Osteocyte (in vitro differentiated cells): ENCODE results near the gene RAMACL. TPM values are rescaled to one million over a fixed set of nuclear protein-coding genes. Genes with fewer than 3 reads are reported as not detected.

Experiments used
- DNase-seq: peaks from one replicate; pipeline ENCODE4 v3.0.0; 2021; ENCODE audit warnings: mixed read lengths; ENCODE audit not compliant: unreplicated experiment; ENCODE audit errors: extremely low spot score
- H3K27ac Mint-ChIP-seq: one replicate; pipeline ENCODE4 v1.8.0; 2021; ENCODE audit warnings: mild to moderate bottlenecking, mixed read lengths; ENCODE audit not compliant: unreplicated experiment
- H3K27me3 Mint-ChIP-seq: one replicate; pipeline ENCODE4 v1.8.0; 2021; ENCODE audit warnings: mixed read lengths; ENCODE audit not compliant: unreplicated experiment
- H3K36me3 Mint-ChIP-seq: one replicate; pipeline ENCODE4 v1.8.0; 2021; ENCODE audit warnings: mixed read lengths; ENCODE audit not compliant: unreplicated experiment
- H3K4me1 Mint-ChIP-seq: one replicate; pipeline ENCODE4 v1.8.0; 2021; ENCODE audit warnings: mixed read lengths; ENCODE audit not compliant: unreplicated experiment
- H3K4me3 Mint-ChIP-seq: one replicate; pipeline ENCODE4 v1.8.0; 2021; ENCODE audit warnings: mild to moderate bottlenecking, moderate library complexity, mixed read lengths; ENCODE audit not compliant: unreplicated experiment
- H3K9me3 Mint-ChIP-seq: one replicate; pipeline ENCODE4 v1.8.0; 2021; ENCODE audit warnings: mixed read lengths; ENCODE audit not compliant: unreplicated experiment
- CTCF ChIP-seq: fragments of 200-600 bp; sonication (generic); IDR thresholded peaks from 2 replicates; pipeline ENCODE4 v1.5.0; 2021; ENCODE audit warnings: antibody characterized with exemption, mild to moderate bottlenecking, moderate library complexity
- total RNA-seq: library from RNA; stranded (reverse); gene quantifications from 2 replicates; pipeline ENCODE4 v1.2.1, GENCODE V29; 2021

RAMACL gene
- total RNA-seq, 1 donor from 2014 or later, result 3.6 TPM

- no peaks in the 10 kb centered on the region for H3K9me3 Mint-ChIP-seq
- H3K4me3 Mint-ChIP-seq, result no peak overlapping the region
- no peak overlapping the region for H3K27ac Mint-ChIP-seq
- peaks cover 6% of the 10 kb centered on the region for H3K36me3 Mint-ChIP-seq
- H3K4me1 Mint-ChIP-seq, result peaks cover 45% of the 10 kb centered on the region
- no peak for DNase-seq
- H3K27me3 Mint-ChIP-seq, result no peaks in the 10 kb centered on the region
- no peak for TF ChIP-seq CTCF
Measured at GRCh38 chr6:166600931-166601330, 14.5 kb upstream of the RAMACL start.

DNA sequence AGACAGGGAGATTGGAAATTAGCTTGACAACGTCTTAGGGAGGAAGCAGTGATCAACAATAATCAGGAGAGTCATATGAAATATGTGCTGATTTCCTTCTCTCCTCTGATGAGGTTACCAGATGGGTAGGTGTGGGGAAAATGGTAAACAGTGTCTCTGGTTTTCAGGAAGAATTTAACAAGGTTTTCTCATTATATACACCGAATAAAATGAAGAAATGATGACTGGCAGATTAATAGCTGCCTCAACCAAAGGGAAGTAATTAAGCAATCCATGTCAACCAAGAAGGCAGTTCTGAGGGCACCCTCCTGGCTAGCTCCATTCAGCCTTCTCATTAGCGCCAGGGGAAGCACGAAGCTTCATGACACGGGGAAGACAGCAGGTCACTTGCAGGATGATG, 12.7 kb upstream of the RAMACL start:
- Mint-ChIP-seq H3K27me3 (no peaks in the 10 kb centered on the region), H3K9me3 (no peaks in the 10 kb centered on the region), H3K4me3 (no peak overlapping the region), H3K36me3 (peaks cover 7% of the 10 kb centered on the region), H3K27ac (peak overlapping the region; percentile 90), H3K4me1 (peaks cover 61% of the 10 kb centered on the region)
- peak; percentile 23 for DNase-seq
- no peak for TF ChIP-seq CTCF

DNA sequence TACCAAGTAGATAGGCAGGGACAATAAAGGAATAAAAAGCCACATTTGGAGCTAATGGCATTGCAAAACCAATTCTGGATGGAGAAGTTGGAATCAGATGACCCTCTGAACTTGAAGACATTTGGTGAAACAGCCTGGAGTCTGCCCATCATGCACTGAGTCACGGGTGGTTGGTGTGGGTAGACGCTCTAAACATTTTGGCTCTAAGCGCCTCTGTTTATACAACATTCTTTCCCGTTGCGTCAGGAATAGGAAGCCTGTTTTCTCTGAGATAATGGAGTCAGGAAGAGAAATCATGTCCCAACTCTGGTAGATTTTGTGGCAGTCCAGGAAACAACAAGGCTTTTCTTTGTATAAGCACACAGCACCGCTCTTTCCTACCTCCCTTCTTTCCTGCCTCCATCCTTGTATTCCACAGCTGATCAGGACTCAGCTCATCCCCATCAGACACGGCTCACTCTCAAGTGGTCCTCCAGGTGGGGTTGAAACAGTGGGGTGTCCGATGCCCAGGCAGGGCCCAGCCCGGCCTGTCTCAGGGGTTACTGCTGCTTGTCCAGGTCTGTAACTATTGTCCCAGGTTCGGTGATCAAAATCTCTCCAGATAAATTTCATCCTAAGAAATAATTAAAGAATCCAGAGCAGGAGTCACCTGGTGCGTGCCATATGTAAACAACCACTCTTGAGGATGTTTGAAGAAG, 12.1 kb upstream of the RAMACL start:
- Mint-ChIP-seq H3K9me3 (no peaks in the 10 kb centered on the region), H3K4me3 (no peak overlapping the region), H3K36me3 (peaks cover 7% of the 10 kb centered on the region), H3K27ac (peak overlapping the region; percentile 90), H3K27me3 (no peaks in the 10 kb centered on the region), H3K4me1 (peaks cover 63% of the 10 kb centered on the region)
- peak; percentile 68 for DNase-seq
- TF ChIP-seq CTCF, result no peak

DNA sequence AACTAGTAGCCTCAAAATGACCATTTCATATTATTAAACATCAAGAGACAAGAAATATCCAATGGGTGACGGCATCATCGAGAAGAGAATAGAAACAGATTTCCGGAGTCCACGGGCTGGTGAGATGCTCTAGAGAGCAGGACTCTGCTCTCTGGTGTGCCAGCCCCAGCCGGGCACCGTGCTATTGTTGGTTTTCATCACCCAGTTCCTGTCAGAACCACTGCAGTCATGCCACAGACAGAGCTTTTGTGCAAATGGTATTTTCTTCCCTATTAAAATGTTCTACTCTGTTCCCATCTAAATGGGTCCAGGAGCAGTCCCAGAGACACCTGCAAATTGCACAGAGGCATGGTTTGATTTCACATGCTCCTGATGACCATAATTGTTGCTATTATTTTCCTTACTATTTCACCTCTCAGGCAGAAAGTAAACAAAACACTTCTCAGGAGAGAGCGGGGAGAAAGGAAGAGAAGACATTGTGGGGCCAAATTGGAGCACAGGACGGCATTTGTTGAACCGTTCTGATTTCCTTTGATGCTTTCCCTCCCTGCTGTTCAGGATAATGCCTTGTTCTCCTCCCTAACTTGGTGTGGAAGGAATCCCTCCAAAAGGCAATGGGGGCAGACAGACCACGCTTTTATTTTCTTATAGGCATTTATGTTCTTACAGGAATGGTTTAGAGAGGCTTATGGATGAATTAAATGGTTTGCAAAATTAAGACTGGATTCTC, 11.4 kb upstream of the RAMACL start:
- peak; percentile 15 for DNase-seq
- peaks cover 66% of the 10 kb centered on the region for H3K4me1 Mint-ChIP-seq
- no peak overlapping the region for H3K4me3 Mint-ChIP-seq
- H3K27ac Mint-ChIP-seq, result peak overlapping the region; percentile 90
- no peak for TF ChIP-seq CTCF
- no peaks in the 10 kb centered on the region for H3K27me3 Mint-ChIP-seq
- peaks cover 7% of the 10 kb centered on the region for H3K36me3 Mint-ChIP-seq
- H3K9me3 Mint-ChIP-seq, result no peaks in the 10 kb centered on the region

GRCh38 chr6:166596776-166597507, 10.5 kb upstream of the RAMACL start:
- Mint-ChIP-seq H3K4me3 (no peak overlapping the region), H3K27ac (peak overlapping the region; percentile 90), H3K27me3 (no peaks in the 10 kb centered on the region), H3K4me1 (peaks cover 73% of the 10 kb centered on the region), H3K9me3 (no peaks in the 10 kb centered on the region), H3K36me3 (peaks cover 7% of the 10 kb centered on the region)
- peak; percentile 59 for DNase-seq
- no peak for TF ChIP-seq CTCF
